ENCODE measurements around the gene CPT1A.

DNA sequence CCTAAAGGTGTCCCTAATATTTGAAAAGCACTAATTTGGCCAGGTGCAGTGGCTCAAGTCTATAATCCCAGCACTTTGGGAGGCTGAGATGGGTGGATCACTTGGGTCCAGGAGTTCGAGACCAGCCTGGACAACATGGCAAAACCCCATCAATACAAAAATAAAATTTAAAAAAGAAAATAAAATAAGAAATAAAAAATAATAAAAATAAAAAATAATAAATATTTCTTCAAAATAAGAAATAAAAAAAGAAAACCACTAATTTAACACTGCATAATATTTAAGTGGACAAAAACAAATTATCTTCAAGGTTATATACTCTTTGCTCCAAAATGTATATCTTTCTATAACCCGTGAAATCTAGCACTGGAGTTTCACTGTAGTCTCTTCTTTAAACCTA is 32.9 kb downstream of the CPT1A start:
- TF ChIP-seq, protein P1, sequence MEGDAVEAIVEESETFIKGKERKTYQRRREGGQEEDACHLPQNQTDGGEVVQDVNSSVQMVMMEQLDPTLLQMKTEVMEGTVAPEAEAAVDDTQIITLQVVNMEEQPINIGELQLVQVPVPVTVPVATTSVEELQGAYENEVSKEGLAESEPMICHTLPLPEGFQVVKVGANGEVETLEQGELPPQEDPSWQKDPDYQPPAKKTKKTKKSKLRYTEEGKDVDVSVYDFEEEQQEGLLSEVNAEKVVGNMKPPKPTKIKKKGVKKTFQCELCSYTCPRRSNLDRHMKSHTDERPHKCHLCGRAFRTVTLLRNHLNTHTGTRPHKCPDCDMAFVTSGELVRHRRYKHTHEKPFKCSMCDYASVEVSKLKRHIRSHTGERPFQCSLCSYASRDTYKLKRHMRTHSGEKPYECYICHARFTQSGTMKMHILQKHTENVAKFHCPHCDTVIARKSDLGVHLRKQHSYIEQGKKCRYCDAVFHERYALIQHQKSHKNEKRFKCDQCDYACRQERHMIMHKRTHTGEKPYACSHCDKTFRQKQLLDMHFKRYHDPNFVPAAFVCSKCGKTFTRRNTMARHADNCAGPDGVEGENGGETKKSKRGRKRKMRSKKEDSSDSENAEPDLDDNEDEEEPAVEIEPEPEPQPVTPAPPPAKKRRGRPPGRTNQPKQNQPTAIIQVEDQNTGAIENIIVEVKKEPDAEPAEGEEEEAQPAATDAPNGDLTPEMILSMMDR (IDR thresholded peaks at IDR 0.05 in 4 of 5, conservative IDR thresholded peaks at IDR 0.05 in 1 of 5): no peak
- no peak for TF ChIP-seq POLR2A (IDR thresholded peaks at IDR 0.05)
